HG02610 (cell line): ENCODE results near the gene TFRC.
"Not testable (repeated sequence)": the region's sequence is repeated elsewhere in the genome, so short reads cannot be mapped to it uniquely, and the experiment has no call there.

Source experiments
- ATAC-seq: cut with Tn5 transposase; IDR thresholded peaks from one replicate; pipeline ENCODE4 v1.9.1; 2021; ENCODE audit warnings: mild to moderate bottlenecking, moderate library complexity; ENCODE audit not compliant: unreplicated experiment

TFRC gene

GRCh38 chr3:196007744-196008335 lies 74.0 kb downstream of the TFRC start:
- ATAC-seq: no peak

GRCh38 chr3:196005338-196005737 lies 76.6 kb downstream of the TFRC start:
- not testable (repeated sequence) for ATAC-seq

DNA sequence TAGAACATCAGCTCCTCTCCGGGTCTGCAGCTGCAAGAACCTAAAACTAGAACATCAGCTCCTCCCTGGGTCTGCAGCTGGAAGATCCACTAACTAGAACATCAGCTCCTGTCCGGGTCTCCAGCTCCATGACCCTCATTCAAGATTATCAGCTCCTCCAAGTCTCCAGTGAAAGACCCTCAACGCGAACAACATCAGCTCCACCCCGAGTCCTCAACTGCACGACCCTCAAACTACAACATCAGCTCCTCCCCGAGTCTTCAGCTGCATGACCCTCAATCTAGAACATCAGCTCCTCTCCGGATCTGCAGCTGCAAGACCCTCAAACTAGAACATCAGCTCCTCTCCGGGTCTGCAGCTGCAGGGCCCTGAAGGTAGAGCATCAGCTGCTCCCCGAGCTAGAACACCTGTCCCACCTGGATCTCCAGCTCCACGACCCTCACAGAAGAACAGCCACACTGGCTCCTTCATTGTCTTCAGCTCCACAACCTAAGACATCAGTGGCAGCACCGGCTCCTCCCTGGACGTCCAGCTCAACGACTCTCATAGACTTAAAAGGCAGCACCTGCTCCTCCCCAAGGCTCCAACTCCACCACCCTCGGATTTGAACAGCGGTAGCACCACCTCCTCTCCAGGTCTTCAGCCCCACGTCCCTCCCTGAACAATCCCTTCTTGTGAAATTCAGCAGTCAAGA lies 77.4 kb downstream of the TFRC start:
- ATAC-seq: not testable (repeated sequence)

- no peak for ATAC-seq
Measured at GRCh38 chr3:196003611-196004010, 78.3 kb downstream of the TFRC start.

- ATAC-seq: not testable (repeated sequence)
Measured at GRCh38 chr3:196002721-196003120, 79.2 kb downstream of the TFRC start.

- ATAC-seq: not testable (repeated sequence)
Measured at GRCh38 chr3:196001240-196001639, 80.7 kb downstream of the TFRC start.

DNA sequence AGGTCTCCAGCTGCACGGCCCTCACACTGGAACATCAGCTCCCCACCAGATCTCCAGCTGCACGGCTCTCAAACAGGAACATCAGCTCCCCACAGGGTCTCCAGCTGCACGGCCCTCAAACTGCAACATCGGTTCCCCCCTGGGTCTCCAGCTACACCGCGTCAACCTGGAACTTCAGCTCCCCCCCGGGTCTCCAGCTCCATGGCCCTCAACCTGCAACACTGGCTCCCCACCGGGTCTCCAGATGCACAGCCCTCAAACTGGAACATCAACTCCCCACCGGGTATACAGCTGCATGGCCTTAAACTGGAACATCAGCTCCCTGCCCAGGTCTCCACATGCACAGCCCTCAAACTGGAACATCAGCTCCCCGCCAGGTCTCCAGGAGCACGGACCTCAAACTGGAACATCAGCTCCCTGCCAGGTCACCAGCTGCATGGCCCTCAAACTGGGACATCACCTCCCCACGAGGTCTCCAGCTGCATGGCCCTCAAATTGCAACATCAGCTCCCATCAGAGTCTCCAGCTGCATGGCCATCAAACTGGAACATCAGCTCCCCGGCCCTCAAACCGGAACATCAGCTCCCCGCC lies 81.4 kb downstream of the TFRC start:
- not testable (repeated sequence) for ATAC-seq

DNA sequence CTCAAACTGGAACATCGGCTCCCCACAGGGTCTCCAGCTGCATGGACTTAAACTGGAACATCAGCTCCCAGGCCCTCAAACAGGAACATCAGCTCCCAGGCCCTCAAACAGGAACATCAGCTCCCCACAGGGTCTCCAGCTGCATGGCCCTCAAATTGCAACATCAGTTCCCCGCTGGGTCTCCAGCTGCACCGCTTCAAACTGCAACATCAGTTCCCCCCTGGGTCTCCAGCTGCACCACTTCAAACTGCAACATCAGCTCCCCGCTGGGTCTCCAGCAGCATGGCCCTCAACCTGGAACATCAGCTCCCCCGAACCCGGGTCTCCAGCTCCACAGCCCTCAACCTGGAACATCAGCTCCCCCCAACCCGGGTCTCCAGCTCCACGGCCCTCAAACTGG lies 82.0 kb downstream of the TFRC start:
- ATAC-seq: no peak
